ENCODE results near the gene NHP2.
"Not testable (repeated sequence)": the region's sequence is repeated elsewhere in the genome, so short reads cannot be mapped to it uniquely, and the experiment has no call there.

The NHP2 gene

GRCh38 chr5:178129296-178129695, 24.4 kb downstream of the NHP2 start:
- no peak for DNase-seq

- DNase-seq, result not testable (repeated sequence)
These were observed 26.2 kb downstream of the NHP2 start for GRCh38 chr5:178127300-178128009.

GRCh38 chr5:178126556-178126955, 27.1 kb downstream of the NHP2 start:
- DNase-seq, result no peak

GRCh38 chr5:178125253-178125906, 28.3 kb downstream of the NHP2 start:
- no peak for DNase-seq

GRCh38 chr5:178123966-178124925, 29.4 kb downstream of the NHP2 start:
- no peak for DNase-seq

GRCh38 chr5:178123094-178123965, 30.4 kb downstream of the NHP2 start:
- no peak for DNase-seq

GRCh38 chr5:178122346-178122745, 31.3 kb downstream of the NHP2 start:
- DNase-seq, result no peak

GRCh38 chr5:178121391-178122276, 32.1 kb downstream of the NHP2 start:
- no peak for DNase-seq

GRCh38 chr5:178120607-178121357, 32.9 kb downstream of the NHP2 start:
- peak; percentile 65 for DNase-seq

- no peak for DNase-seq
These were observed 33.6 kb downstream of the NHP2 start for GRCh38 chr5:178119915-178120606.

GRCh38 chr5:178117923-178118701, 35.6 kb downstream of the NHP2 start:
- no peak for DNase-seq

GRCh38 chr5:178116143-178116885, 37.4 kb downstream of the NHP2 start:
- DNase-seq, result no peak

- no peak for DNase-seq
These were observed 37.9 kb downstream of the NHP2 start for GRCh38 chr5:178115814-178116142.

GRCh38 chr5:178115136-178115813, 38.4 kb downstream of the NHP2 start:
- DNase-seq, result no peak

GRCh38 chr5:178114325-178115135, 39.2 kb downstream of the NHP2 start:
- DNase-seq, result no peak

- no peak for DNase-seq
These were observed 39.8 kb downstream of the NHP2 start for GRCh38 chr5:178113841-178114324.

All from KG1 (cell line).